Breast epithelium (tissue), 4 donors: ENCODE data around the gene ZNF709. TPM values are rescaled to one million over a fixed set of nuclear protein-coding genes. Genes with fewer than 3 reads are reported as not detected.
"Not testable (repeated sequence)": the region's sequence is repeated elsewhere in the genome, so short reads cannot be mapped to it uniquely, and the experiment has no call there.

Experiments used
- DNase-seq, 2 donors: peaks; one replicate each; pipeline ENCODE4 v3.0.0-alpha.2; 2019; ENCODE audit warnings: low spot score in 2 of 2
- H3K27ac ChIP-seq, 2 donors: fragments of 200-600 bp; sonication (generic) in 1 of 2; one replicate each; pipeline ENCODE4 v1.5.1; 2016 to 2019; ENCODE audit warnings: mild to moderate bottlenecking in 1 of 2
- H3K27me3 ChIP-seq, 2 donors: fragments of 200-600 bp; sonication (generic) in 1 of 2; one replicate each; pipeline versions ENCODE4 v1.5.1 to v1.6.0; 2017 to 2019; ENCODE audit warnings: control low read depth in 1 of 2, mild to moderate bottlenecking in 1 of 2
- H3K36me3 ChIP-seq: fragments of 200-600 bp; one replicate; pipeline ENCODE4 v1.5.1; 2019
- H3K4me1 ChIP-seq, 2 donors: fragments of 200-600 bp; sonication (generic); one replicate each; pipeline ENCODE4 v1.5.1; 2016 to 2019; ENCODE audit warnings: control low read depth in 1 of 2
- H3K4me3 ChIP-seq, 3 donors: fragments of 200-600 bp; sonication (generic); 1 replicate in 2 of 3; 2 replicates in 1 of 3; pipeline ENCODE4 v1.5.1; 2016 to 2019; ENCODE audit warnings: mild to moderate bottlenecking in 3 of 3, moderate library complexity in 2 of 3
- H3K9me3 ChIP-seq, 2 donors: fragments of 200-600 bp; sonication (generic) in 1 of 2; one replicate each; pipeline ENCODE4 v1.5.1; 2016 to 2019; ENCODE audit warnings: control low read depth in 1 of 2
- POLR2A ChIP-seq: fragments of 450-650 bp; IDR thresholded peaks from one replicate; pipeline ENCODE4 v1.6.1; 2016; ENCODE audit warnings: antibody characterized with exemption, mild to moderate bottlenecking, moderate library complexity
- POLR2AphosphoS5 ChIP-seq, 3 donors: sonication (generic); formaldehyde crosslinking; IDR thresholded peaks; one replicate each; pipeline ENCODE4 v1.6.1; 2017; ENCODE audit warnings: antibody characterized with exemption in 3 of 3
- intact Hi-C: fragments of 100-400 bp; cut with DNase I; formaldehyde crosslinking; loops from one replicate; pipeline ENCODE4 v1.15.1; 2023; ENCODE audit warnings: low total_unique reads
- total RNA-seq, 3 donors: library from RNA; depleted of rRNA; stranded (reverse); fragments of >200 nt; gene quantifications; one replicate each; pipeline ENCODE4 v1.1.0, GENCODE V29; 2016
- TF ChIP-seq, protein P1 (sequence below), 3 donors: fragments of 450-650 bp; IDR thresholded peaks; one replicate each; pipeline ENCODE4 v1.5.1; 2016 to 2017; ENCODE audit warnings: antibody characterized with exemption in 3 of 3, mild to moderate bottlenecking in 3 of 3, moderate library complexity in 3 of 3

ZNF709 gene
- total RNA-seq, 3 donors from 2014 or later: 3.0 to 10.2 (median 6.2) TPM

DNA sequence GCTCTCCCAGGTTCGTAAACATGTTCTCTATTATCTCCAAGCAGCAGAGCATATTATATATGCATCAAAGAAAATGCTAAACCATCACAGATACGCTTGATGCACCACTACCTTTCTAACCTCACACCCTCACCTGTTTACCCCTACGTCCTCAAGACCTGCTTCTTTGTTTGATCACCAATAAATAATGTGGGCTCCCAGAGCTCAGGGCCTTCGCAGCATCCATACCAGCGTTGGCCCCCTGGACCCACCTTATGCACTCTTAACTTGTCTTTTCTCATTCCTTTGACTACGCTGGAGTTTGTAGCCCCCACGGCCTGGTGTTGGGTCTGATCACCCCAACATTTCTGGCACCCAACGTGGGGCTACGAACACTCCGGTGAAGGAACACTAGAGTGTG, 33.8 kb downstream of the ZNF709 start:
- no peak for TF ChIP-seq POLR2AphosphoS5 (IDR thresholded peaks at IDR 0.05)
- TF ChIP-seq POLR2A: no peak
- TF ChIP-seq, protein P1, sequence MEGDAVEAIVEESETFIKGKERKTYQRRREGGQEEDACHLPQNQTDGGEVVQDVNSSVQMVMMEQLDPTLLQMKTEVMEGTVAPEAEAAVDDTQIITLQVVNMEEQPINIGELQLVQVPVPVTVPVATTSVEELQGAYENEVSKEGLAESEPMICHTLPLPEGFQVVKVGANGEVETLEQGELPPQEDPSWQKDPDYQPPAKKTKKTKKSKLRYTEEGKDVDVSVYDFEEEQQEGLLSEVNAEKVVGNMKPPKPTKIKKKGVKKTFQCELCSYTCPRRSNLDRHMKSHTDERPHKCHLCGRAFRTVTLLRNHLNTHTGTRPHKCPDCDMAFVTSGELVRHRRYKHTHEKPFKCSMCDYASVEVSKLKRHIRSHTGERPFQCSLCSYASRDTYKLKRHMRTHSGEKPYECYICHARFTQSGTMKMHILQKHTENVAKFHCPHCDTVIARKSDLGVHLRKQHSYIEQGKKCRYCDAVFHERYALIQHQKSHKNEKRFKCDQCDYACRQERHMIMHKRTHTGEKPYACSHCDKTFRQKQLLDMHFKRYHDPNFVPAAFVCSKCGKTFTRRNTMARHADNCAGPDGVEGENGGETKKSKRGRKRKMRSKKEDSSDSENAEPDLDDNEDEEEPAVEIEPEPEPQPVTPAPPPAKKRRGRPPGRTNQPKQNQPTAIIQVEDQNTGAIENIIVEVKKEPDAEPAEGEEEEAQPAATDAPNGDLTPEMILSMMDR (IDR thresholded peaks at IDR 0.05): no peak
- DNase-seq: no peak
- no peak overlapping the region for H3K4me3 ChIP-seq
- peaks cover 9 to 39% of the 10 kb centered on the region in 2 donors for H3K9me3 ChIP-seq
- intact Hi-C loops: loop anchor here (5.0 kb wide), 1 partner anchor 91 kb away; no protein-coding TSS in a partner anchor
- H3K36me3 ChIP-seq: no peaks in the 10 kb centered on the region
- H3K27me3 ChIP-seq: no peaks in the 10 kb centered on the region
- H3K4me1 ChIP-seq: no peaks in the 10 kb centered on the region
- no peak overlapping the region for H3K27ac ChIP-seq

DNA sequence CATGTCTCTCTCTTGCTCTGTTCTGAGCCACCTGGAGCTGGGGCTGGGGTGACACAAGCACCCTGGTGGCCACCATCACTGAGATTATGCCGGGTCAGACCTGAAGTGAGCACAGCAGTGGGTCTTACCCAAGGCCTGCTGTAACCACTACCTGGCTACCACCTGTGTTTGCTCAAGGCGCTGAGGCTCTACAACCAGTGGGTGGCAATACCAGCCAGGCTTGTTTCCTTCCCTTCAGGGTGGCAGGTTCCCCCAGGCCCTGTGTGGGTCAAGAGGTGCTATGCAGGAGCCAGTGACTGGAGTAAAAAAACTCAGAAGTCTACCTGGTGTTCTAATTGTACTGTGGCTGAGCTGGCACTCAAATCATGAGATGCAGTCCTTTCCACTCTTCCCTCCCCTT, 35.8 kb downstream of the ZNF709 start:
- H3K27ac ChIP-seq: no peak overlapping the region
- H3K36me3 ChIP-seq: no peaks in the 10 kb centered on the region
- no peak for DNase-seq
- H3K9me3 ChIP-seq: peaks cover 12 to 37% of the 10 kb centered on the region in 2 donors
- H3K4me1 ChIP-seq: no peaks in the 10 kb centered on the region
- H3K27me3 ChIP-seq: no peaks in the 10 kb centered on the region
- TF ChIP-seq, protein P1 (IDR thresholded peaks at IDR 0.05): no peak
- no peak for TF ChIP-seq POLR2AphosphoS5 (IDR thresholded peaks at IDR 0.05)
- intact Hi-C loops: no loop called here
- no peak overlapping the region for H3K4me3 ChIP-seq

DNA sequence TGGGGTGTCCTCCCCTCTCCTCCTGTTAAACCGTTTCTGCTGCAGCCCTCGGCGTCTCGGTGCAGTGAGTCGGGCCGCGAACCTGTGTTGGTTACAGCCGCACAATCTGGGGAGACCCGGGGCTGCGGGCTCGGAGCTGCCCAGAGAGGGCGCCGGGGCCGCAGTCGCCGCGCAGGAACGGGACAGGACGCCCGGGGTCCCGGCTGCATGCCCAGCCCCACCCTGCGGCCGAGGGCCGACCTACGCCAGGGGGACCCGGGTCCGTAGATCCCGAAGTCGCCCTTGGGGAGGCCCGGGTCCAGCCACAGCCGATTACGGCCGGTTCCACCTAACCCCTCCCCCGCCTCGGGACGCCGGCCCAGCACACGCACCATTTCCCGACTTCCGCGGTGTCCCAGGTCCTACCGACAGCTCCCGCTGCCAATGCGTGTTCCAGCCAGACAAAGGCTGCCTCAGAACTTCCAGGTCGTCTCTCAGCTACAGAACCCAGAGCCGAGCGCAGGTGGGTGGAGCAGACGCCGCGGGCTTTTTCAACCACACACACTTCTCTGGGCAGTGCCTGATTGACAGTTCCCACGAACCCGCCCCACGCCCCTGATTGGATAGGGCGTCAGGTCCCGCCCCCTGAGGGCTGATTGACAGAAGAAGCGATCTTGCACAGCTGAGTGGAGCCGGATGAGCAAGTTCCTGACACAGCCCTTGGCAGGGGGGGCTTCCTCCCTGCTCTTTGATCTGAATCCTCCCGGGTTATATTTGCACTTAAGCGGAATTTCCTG, 43.9 kb downstream of the ZNF709 start, which contains the start of gene ZNF443:
Gene ZNF443, minus strand, starts transcription at position 481 of the 776 bp plus-strand sequence. Its CDS starts 107 bp downstream, at position 374.
- peak within 1 kb of the TSS; percentile 58 to 86 (median 64) for H3K4me3 ChIP-seq

DNA sequence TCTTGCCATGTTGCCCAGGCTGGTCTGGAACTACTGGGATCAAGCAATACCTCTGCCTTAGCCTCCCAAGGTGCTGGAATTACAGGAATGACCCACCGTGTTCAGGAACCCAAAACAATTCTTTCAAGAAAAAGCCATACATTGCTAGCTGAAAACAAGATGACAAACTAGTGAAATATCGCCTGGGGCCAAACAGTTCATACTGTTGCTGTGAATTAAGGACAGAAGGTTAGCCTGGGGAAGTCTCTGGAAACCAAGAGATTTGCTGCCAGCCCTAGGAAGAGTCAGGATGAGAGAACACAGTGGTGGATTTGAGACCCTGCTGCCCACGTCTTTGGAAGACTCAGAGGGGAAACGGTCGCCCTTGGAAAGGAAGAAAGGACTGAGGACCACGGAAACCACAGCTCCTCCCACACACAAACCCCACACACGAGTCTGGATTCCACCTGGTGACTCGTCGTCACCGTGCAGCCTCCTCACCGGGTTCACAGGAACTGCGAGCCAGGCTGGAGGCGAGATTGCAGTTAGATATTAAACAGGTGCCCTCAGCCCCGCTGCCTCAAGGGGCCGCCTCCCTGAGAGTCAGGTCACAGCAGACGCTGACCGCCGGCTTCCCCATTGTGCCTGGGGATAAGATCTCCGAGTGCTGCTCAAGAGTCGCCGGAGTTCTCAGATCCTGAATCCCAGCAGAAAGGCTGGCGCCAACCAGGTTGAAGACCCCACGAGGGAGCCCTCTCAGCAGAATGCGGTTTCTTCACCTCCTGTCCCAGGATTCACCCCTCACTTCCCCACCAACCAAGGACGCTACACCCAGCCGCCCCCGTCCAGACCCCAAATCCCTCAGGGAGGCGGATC, 44.7 kb downstream of the ZNF709 start:
- peak overlapping the region; percentile 58 to 86 (median 64) for H3K4me3 ChIP-seq
- H3K36me3 ChIP-seq, H3K27me3 ChIP-seq, intact Hi-C loops, H3K9me3 ChIP-seq, H3K4me1 ChIP-seq: not testable (repeated sequence)
- peak overlapping the region; percentile 61 to 93 for H3K27ac ChIP-seq
- peak; percentile 21 to 53 for DNase-seq

More for the DNA sequence above, 43.9 kb downstream of the ZNF709 start, which contains the start of gene ZNF443:
- H3K36me3 ChIP-seq: no peaks in the 10 kb centered on the region
- peaks cover 3 to 4% of the 10 kb centered on the region in 2 donors for H3K9me3 ChIP-seq
- H3K27ac ChIP-seq: peak within 1 kb of the TSS; percentile 61 to 93
- H3K4me1 ChIP-seq: no peaks in the 10 kb centered on the region
- peak; percentile 99 to 100 for DNase-seq
- TF ChIP-seq POLR2A (no peak), POLR2AphosphoS5 (IDR thresholded peaks at IDR 0.05) (peak; percentile 57 to 67 (median 63))
- intact Hi-C loops: no loop called here
- H3K27me3 ChIP-seq: no peaks in the 10 kb centered on the region

DNA sequence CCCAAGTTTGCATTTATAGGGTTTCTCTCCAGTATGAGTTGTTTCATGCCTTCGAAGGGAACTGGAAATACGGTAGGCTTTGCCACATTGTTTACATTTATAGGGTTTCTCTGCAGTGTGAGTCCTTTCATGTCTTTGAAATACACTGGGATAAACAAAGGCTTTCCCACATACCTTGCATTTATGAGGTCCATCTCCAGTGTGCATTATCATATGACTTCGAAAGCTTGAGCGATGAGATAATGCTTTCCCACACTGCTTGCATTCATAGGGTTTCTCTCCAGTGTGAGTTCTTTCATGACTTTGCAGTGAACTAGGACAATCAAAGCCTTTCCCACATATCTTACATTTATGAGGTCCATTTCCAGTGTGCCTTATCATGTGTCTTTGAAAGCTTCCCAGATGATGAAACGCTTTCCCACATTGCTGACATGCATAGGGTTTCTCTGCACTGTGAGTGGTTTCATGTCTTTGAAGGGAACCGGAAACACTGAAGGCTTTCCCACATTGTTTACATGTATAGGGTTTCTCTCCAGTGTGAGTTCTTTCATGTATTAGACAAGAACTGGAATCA, 53.8 kb downstream of the ZNF709 start:
- H3K9me3 ChIP-seq, DNase-seq, intact Hi-C loops, H3K27ac ChIP-seq, H3K27me3 ChIP-seq, H3K36me3 ChIP-seq, H3K4me3 ChIP-seq, H3K4me1 ChIP-seq: not testable (repeated sequence)

DNA sequence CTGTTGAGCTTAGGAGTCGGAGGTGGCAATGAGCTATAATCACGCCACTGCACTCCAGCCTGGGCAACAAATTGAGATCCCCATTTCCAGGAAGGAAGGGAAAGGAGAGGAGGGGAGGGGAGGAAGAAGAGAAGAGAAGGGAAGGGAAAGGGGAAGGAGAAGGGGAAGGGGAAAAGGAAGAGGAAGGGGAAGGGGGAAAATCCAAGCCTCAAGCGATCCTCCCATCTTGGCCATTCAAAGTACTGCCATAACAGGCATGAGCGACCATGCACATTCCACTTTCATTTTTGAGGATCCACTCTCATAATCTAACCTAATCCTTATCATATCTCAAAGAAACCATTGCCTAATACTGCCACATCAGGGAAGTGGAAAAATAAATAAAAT, 58.7 kb downstream of the ZNF709 start:
- no peaks in the 10 kb centered on the region for H3K36me3 ChIP-seq
- TF ChIP-seq POLR2A: no peak
- TF ChIP-seq POLR2AphosphoS5 (IDR thresholded peaks at IDR 0.05): no peak
- TF ChIP-seq, protein P1 (IDR thresholded peaks at IDR 0.05): no peak

More for the DNA sequence above, 58.7 kb downstream of the ZNF709 start:
- no peaks in the 10 kb centered on the region for H3K4me1 ChIP-seq
- no peak overlapping the region for H3K27ac ChIP-seq
- DNase-seq: no peak
- H3K4me3 ChIP-seq: no peak overlapping the region
- intact Hi-C loops: no loop called here
- H3K27me3 ChIP-seq: no peaks in the 10 kb centered on the region
- H3K9me3 ChIP-seq: peaks cover 3 to 6% of the 10 kb centered on the region in 2 donors
